ENCODE measurements around the gene ZNF679. TPM values are rescaled to one million over a fixed set of nuclear protein-coding genes. Genes with fewer than 3 reads are reported as not detected.
"Not testable (repeated sequence)": the region's sequence is repeated elsewhere in the genome, so short reads cannot be mapped to it uniquely, and the experiment has no call there.

ZNF679 gene
- total RNA-seq, 6 donors from 2014 or later, result not detected

- H3K9me3 ChIP-seq, result peaks cover 0 to 12% (median 3%) of the 10 kb centered on the region in 4 donors
- ATAC-seq (ENCODE audit: low FRiP score in 2 of 2) (no peak), DNase-seq (no peak)
- 93% methylated on average over 6 of the region's 8 CpGs; no CpG with 5 or more reads in 1 of the 2 donors for WGBS, 2 donors
- no peak for TF ChIP-seq EP300 (IDR thresholded peaks at IDR 0.05)
- no peak for TF ChIP-seq POLR2AphosphoS5 (IDR thresholded peaks at IDR 0.05)
- TF ChIP-seq POLR2A (IDR thresholded peaks at IDR 0.05), result no peak
- TF ChIP-seq, protein P1, sequence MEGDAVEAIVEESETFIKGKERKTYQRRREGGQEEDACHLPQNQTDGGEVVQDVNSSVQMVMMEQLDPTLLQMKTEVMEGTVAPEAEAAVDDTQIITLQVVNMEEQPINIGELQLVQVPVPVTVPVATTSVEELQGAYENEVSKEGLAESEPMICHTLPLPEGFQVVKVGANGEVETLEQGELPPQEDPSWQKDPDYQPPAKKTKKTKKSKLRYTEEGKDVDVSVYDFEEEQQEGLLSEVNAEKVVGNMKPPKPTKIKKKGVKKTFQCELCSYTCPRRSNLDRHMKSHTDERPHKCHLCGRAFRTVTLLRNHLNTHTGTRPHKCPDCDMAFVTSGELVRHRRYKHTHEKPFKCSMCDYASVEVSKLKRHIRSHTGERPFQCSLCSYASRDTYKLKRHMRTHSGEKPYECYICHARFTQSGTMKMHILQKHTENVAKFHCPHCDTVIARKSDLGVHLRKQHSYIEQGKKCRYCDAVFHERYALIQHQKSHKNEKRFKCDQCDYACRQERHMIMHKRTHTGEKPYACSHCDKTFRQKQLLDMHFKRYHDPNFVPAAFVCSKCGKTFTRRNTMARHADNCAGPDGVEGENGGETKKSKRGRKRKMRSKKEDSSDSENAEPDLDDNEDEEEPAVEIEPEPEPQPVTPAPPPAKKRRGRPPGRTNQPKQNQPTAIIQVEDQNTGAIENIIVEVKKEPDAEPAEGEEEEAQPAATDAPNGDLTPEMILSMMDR (IDR thresholded peaks at IDR 0.05), result no peak
- no peak overlapping the region for H3K27ac ChIP-seq
- no peaks in the 10 kb centered on the region for H3K27me3 ChIP-seq
- H3K4me3 ChIP-seq, result no peak overlapping the region
- H3K36me3 ChIP-seq, result no peaks in the 10 kb centered on the region
- no peaks in the 10 kb centered on the region for H3K4me1 ChIP-seq
Observed at GRCh38 chr7:64192775-64193174, 35.5 kb upstream of the ZNF679 start.

DNA sequence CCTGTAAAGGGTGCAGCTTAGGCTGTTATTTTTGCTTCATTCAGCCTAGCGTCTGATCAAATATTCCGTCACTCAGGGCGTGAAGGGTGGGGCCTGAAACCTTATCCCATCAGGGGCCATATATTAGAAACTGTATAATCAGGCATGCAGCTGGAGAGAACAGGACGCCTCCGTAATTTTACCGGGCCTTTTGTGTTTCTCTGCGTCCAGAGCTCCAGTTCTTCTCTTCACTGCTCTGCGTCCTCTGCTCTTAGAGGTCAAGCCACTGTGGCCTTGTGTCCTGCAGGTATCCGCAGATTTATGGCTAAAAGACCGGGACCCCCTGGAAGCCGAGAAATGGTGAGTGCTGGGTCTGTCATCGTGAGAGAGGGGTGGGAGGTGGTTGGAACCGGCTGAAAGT, 21.4 kb upstream of the ZNF679 start, which contains the start of gene ZNF735:
ZNF735 (plus strand) TSS at position 301 of the 400 bp plus-strand sequence; CDS start at position 301, 0 bp downstream.
- Histone ChIP-seq H3K27ac (no peak within 1 kb of the TSS), H3K36me3 (no peaks in the 10 kb centered on the region), H3K27me3 (no peaks in the 10 kb centered on the region), H3K4me3 (no peak within 1 kb of the TSS), H3K4me1 (no peaks in the 10 kb centered on the region), H3K9me3 (peaks cover 0 to 46% (median 16%) of the 10 kb centered on the region in 4 donors)
- no peak for ATAC-seq (ENCODE audit: low FRiP score in 2 of 2)
- no peak for DNase-seq
- TF ChIP-seq, protein P1 (IDR thresholded peaks at IDR 0.05), result no peak
- TF ChIP-seq EP300 (IDR thresholded peaks at IDR 0.05) (no peak), POLR2AphosphoS5 (IDR thresholded peaks at IDR 0.05) (no peak), POLR2A (IDR thresholded peaks at IDR 0.05) (no peak)
- 82 to 86% methylated on average over 13 of the region's 13 CpGs for WGBS, 2 donors

DNA sequence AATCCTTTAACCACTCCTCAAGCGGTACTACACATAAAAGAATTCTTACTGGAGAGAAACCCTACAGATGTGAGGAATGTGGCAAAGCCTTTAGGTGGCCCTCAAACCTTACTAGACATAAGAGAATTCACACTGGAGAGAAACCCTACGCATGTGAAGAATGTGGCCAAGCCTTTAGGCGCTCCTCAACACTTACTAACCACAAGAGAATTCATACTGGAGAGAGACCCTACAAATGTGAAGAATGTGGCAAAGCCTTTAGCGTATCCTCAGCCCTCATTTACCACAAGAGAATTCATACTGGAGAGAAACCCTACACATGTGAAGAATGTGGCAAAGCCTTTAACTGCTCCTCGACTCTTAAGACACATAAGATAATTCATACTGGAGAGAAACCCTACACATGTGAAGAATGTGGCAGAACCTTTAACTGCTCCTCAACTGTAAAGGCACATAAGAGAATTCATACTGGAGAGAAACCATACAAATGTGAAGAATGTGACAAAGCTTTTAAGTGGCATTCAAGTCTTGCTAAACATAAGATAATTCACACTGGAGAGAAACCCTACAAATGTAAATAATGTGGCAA, 8.5 kb upstream of the ZNF679 start:
- peaks cover 6 to 43% (median 35%) of the 10 kb centered on the region in 4 donors for H3K9me3 ChIP-seq
- H3K36me3 ChIP-seq; H3K4me1 ChIP-seq; H3K27me3 ChIP-seq; H3K27ac ChIP-seq; DNase-seq; ATAC-seq (ENCODE audit: low FRiP score in 2 of 2); H3K4me3 ChIP-seq: not testable (repeated sequence)
- 74% methylated on average over 5 of the region's 5 CpGs for WGBS, 2 donors

DNA sequence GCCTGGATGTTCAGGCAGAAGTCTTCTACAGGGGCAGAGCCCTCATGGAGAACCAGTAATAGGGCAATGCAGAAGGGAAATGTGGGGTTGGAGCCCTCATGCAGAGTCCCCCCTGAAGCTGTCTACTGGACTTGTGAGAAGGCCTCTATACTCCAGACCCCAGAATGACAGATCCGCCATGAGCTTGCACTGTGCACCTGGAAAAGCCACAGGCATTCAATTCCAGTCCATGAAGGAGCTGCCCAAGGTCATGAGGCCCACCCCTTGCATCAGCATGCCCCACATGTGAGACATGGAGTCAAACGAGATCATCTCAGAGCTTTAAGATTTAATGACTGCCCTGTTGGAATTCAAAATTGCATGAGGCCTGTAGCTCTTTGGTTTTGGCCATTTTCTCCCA, 4.9 kb upstream of the ZNF679 start:
- Histone ChIP-seq H3K4me1 (no peaks in the 10 kb centered on the region), H3K27ac (no peak overlapping the region), H3K9me3 (peaks cover 6 to 59% (median 34%) of the 10 kb centered on the region in 4 donors), H3K27me3 (no peaks in the 10 kb centered on the region), H3K4me3 (no peak overlapping the region), H3K36me3 (no peaks in the 10 kb centered on the region)
- DNase-seq (no peak), ATAC-seq (ENCODE audit: low FRiP score in 2 of 2) (no peak)
- no peak for TF ChIP-seq EP300 (IDR thresholded peaks at IDR 0.05)
- TF ChIP-seq, protein P1 (IDR thresholded peaks at IDR 0.05), result no peak
- no peak for TF ChIP-seq POLR2AphosphoS5 (IDR thresholded peaks at IDR 0.05)
- TF ChIP-seq POLR2A (IDR thresholded peaks at IDR 0.05), result no peak
- 44 to 80% methylated on average over 1 to 2 of the region's 2 CpGs for WGBS, 2 donors

DNA sequence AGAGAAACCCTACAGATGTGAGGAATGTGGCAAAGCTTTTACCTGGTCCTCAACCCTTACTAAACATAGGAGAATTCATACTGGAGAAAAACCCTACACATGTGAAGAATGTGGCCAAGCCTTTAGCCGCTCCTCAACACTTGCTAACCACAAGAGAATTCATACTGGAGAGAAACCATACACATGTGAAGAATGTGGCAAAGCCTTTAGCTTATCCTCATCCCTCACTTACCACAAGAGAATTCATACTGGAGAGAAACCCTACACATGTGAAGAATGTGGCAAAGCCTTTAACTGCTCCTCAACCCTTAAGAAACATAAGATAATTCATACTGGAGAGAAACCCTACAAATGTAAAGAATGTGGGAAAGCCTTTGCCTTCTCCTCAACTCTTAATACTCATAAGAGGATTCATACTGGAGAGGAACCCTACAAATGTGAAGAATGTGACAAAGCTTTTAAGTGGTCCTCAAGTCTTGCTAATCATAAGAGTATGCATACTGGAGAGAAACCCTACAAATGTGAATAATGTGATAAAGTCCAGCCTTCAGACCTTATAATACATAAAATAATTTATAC, 38.2 kb downstream of the ZNF679 start:
- Histone ChIP-seq H3K9me3 (peaks cover 20 to 51% (median 31%) of the 10 kb centered on the region in 4 donors), H3K36me3 (no peaks in the 10 kb centered on the region), H3K27me3 (no peaks in the 10 kb centered on the region), H3K4me1 (no peaks in the 10 kb centered on the region), H3K27ac (no peak overlapping the region), H3K4me3 (no peak overlapping the region)
- ATAC-seq (ENCODE audit: low FRiP score in 2 of 2) (no peak), DNase-seq (no peak)
- TF ChIP-seq EP300 (IDR thresholded peaks at IDR 0.05), result no peak
- no peak for TF ChIP-seq POLR2AphosphoS5 (IDR thresholded peaks at IDR 0.05)
- no peak for TF ChIP-seq POLR2A (IDR thresholded peaks at IDR 0.05)
- TF ChIP-seq, protein P1 (IDR thresholded peaks at IDR 0.05), result no peak
- WGBS, 2 donors, result 69 to 90% methylated on average over 1 of the region's 1 CpG

Measured in upper lobe of left lung (tissue), 6 donors.